GM19438 (cell line): ENCODE data around the gene NANOGP8.
"Not testable (repeated sequence)": the region's sequence is repeated elsewhere in the genome, so short reads cannot be mapped to it uniquely, and the experiment has no call there.

ENCODE experiments used
- ATAC-seq: cut with Tn5 transposase; IDR thresholded peaks from one replicate; pipeline ENCODE4 v1.9.1; 2021; ENCODE audit warnings: low read depth; ENCODE audit not compliant: unreplicated experiment

NANOGP8 gene

GRCh38 chr15:35095941-35096340 lies 10.8 kb upstream of the NANOGP8 start:
- no peak for ATAC-seq

GRCh38 chr15:35092846-35093245 lies 7.8 kb upstream of the NANOGP8 start:
- no peak for ATAC-seq

GRCh38 chr15:35092311-35092710 lies 7.2 kb upstream of the NANOGP8 start:
- no peak for ATAC-seq

- ATAC-seq: no peak
These were observed 5.2 kb upstream of the NANOGP8 start for GRCh38 chr15:35090104-35090807.

GRCh38 chr15:35089551-35089950 lies 4.5 kb upstream of the NANOGP8 start:
- no peak for ATAC-seq

GRCh38 chr15:35088329-35088728 lies 3.2 kb upstream of the NANOGP8 start:
- no peak for ATAC-seq

GRCh38 chr15:35087759-35088158 lies 2.7 kb upstream of the NANOGP8 start:
- ATAC-seq: no peak

- not testable (repeated sequence) for ATAC-seq
These were observed 2.4 kb downstream of the NANOGP8 start for GRCh38 chr15:35082371-35083348.

GRCh38 chr15:35081626-35082365 lies 3.3 kb downstream of the NANOGP8 start:
- ATAC-seq: not testable (repeated sequence)

GRCh38 chr15:35080226-35080625 lies 4.9 kb downstream of the NANOGP8 start:
- no peak for ATAC-seq

GRCh38 chr15:35078221-35078915 lies 6.7 kb downstream of the NANOGP8 start:
- no peak for ATAC-seq

GRCh38 chr15:35071106-35071505 lies 14.0 kb downstream of the NANOGP8 start:
- ATAC-seq: no peak

GRCh38 chr15:35068846-35069475 lies 16.1 kb downstream of the NANOGP8 start:
- no peak for ATAC-seq

GRCh38 chr15:35067496-35068347 lies 17.4 kb downstream of the NANOGP8 start:
- no peak for ATAC-seq

GRCh38 chr15:35066094-35066493 lies 19.0 kb downstream of the NANOGP8 start:
- no peak for ATAC-seq

- ATAC-seq: no peak
These were observed 20.4 kb downstream of the NANOGP8 start for GRCh38 chr15:35064576-35065190.

GRCh38 chr15:35062738-35063099 lies 22.4 kb downstream of the NANOGP8 start:
- no peak for ATAC-seq
